SKM-1 treated with dmso at 0.1 percent for 144 hours (cell line): Measurements from ENCODE around the gene SRRM3.
"Not testable (repeated sequence)": the region's sequence is repeated elsewhere in the genome, so short reads cannot be mapped to it uniquely, and the experiment has no call there.

ENCODE experiments used
- DNase-seq: peaks from one replicate; lab custom pipeline; 2025; ENCODE audit not compliant: unreplicated experiment; lab: John Stamatoyannopoulos, UW

SRRM3 gene

GRCh38 chr7:76225951-76226350, 24.3 kb downstream of the SRRM3 start:
- DNase-seq = no peak

GRCh38 chr7:76226878-76227423, 25.3 kb downstream of the SRRM3 start:
- not testable (repeated sequence) for DNase-seq

- DNase-seq = no peak
These were observed 28.5 kb downstream of the SRRM3 start for GRCh38 chr7:76230214-76230613.

- DNase-seq = no peak
These were observed 29.4 kb downstream of the SRRM3 start for GRCh38 chr7:76231071-76231470.

- DNase-seq = no peak
These were observed 29.9 kb downstream of the SRRM3 start for GRCh38 chr7:76231583-76231982.

GRCh38 chr7:76232698-76233097, 31.0 kb downstream of the SRRM3 start:
- no peak for DNase-seq

- no peak for DNase-seq
These were observed 32.0 kb downstream of the SRRM3 start for GRCh38 chr7:76233538-76234281.

- DNase-seq = no peak
These were observed 32.5 kb downstream of the SRRM3 start for GRCh38 chr7:76234282-76234584.

GRCh38 chr7:76234931-76235441, 33.3 kb downstream of the SRRM3 start:
- DNase-seq = no peak

- DNase-seq = no peak
These were observed 34.5 kb downstream of the SRRM3 start for GRCh38 chr7:76236224-76236623.

- DNase-seq = no peak
These were observed 36.6 kb downstream of the SRRM3 start for GRCh38 chr7:76238326-76238725.

GRCh38 chr7:76241141-76241540, 39.4 kb downstream of the SRRM3 start:
- DNase-seq = no peak

- not testable (repeated sequence) for DNase-seq
These were observed 40.9 kb downstream of the SRRM3 start for GRCh38 chr7:76242517-76243063.

GRCh38 chr7:76244781-76245391, 43.2 kb downstream of the SRRM3 start:
- no peak for DNase-seq

- no peak for DNase-seq
These were observed 45.2 kb downstream of the SRRM3 start for GRCh38 chr7:76246804-76247389.

GRCh38 chr7:76247938-76248337, 46.2 kb downstream of the SRRM3 start:
- DNase-seq = no peak

- no peak for DNase-seq
These were observed 50.3 kb downstream of the SRRM3 start for GRCh38 chr7:76252021-76252420.

- DNase-seq = no peak
These were observed 53.1 kb downstream of the SRRM3 start for GRCh38 chr7:76254781-76255180.

- DNase-seq = no peak
These were observed 56.3 kb downstream of the SRRM3 start for GRCh38 chr7:76257973-76258372.

- no peak for DNase-seq
These were observed 57.7 kb downstream of the SRRM3 start for GRCh38 chr7:76259124-76260093.
